SK-N-SH (cell line): Measurements from ENCODE around the gene TOX4. TPM values are rescaled to one million over a fixed set of nuclear protein-coding genes. Genes with fewer than 3 reads are reported as not detected.

Source experiments
- CTCF ChIA-PET: fragments of 300-600, 350-600 bp; formaldehyde crosslinking; extraction: SDS; loops from one replicate; lab custom pipeline; 2021; lab: Yijun Ruan, JAX
- POLR2A ChIA-PET: fragments of 350-600 bp; sonication (Branson Sonifier 250); formaldehyde crosslinking; extraction: SDS; loops from one replicate; lab custom pipeline; 2020; ENCODE audit warnings: antibody characterized with exemption, inconsistent platforms; lab: Yijun Ruan, JAX
- DNase-seq: peaks from one replicate; pipeline ENCODE4 v3.0.0; 2012
- H2AFZ ChIP-seq: fragments of 200-600 bp; sonication (generic); 2 replicates; pipeline ENCODE4 v1.8.1; 2016; ENCODE audit warnings: antibody characterized with exemption, mild to moderate bottlenecking, low read depth
- H3F3A ChIP-seq: fragments of 200-600 bp; sonication (generic); replicated peaks from 2 replicates; pipeline ENCODE3; 2016; ENCODE audit warnings: antibody characterized with exemption, mild to moderate bottlenecking; ENCODE audit not compliant: insufficient read depth
- H3K27ac ChIP-seq, 2 experiments: fragments of 200-500 bp in 1 of 2; fragments of 200-600 bp in 1 of 2; sonication (Bioruptor generic) in 1 of 2; sonication (generic), shearing (Covaris generic) in 1 of 2; 2 replicates each; pipeline versions ENCODE4 v1.5.1 to v1.6.1; 2014 to 2016; ENCODE audit warnings: low read depth in 2 of 2, inconsistent platforms in 1 of 2, low read length in 1 of 2, mild to moderate bottlenecking in 1 of 2, mixed read lengths in 1 of 2
- H3K27me3 ChIP-seq: fragments of 200-600 bp; sonication (generic), shearing (Covaris generic); 2 replicates; pipeline ENCODE4 v1.6.1; 2016; ENCODE audit warnings: mixed run types; ENCODE audit not compliant: insufficient read depth
- H3K36me3 ChIP-seq, 2 experiments: fragments of 200-500 bp in 1 of 2; fragments of 200-600 bp in 1 of 2; sonication (Bioruptor generic) in 1 of 2; sonication (generic) in 1 of 2; replicated peaks in 1 of 2; 2 replicates each; pipeline versions ENCODE3 to v1.5.1; 2014 to 2016; ENCODE audit warnings: low read length in 1 of 2, mild to moderate bottlenecking in 1 of 2; ENCODE audit not compliant: insufficient read depth in 2 of 2, control insufficient read depth in 1 of 2
- H3K4me1 ChIP-seq, 2 experiments: fragments of 200-500 bp in 1 of 2; fragments of 200-600 bp in 1 of 2; sonication (Bioruptor generic) in 1 of 2; sonication (generic), shearing (Covaris generic) in 1 of 2; 2 replicates each; pipeline versions ENCODE4 v1.5.1 to v1.6.1; 2014 to 2016; ENCODE audit warnings: low read depth in 1 of 2, low read length in 1 of 2, mixed run types in 1 of 2; ENCODE audit not compliant: insufficient read depth in 2 of 2, control insufficient read depth in 1 of 2
- H3K4me2 ChIP-seq: fragments of 200-600 bp; sonication (generic), shearing (Covaris generic); 2 replicates; pipeline ENCODE4 v1.6.1; 2017; ENCODE audit warnings: mixed run types
- H3K4me3 ChIP-seq, 2 experiments: fragments of 200-500 bp in 1 of 2; fragments of 200-600 bp in 1 of 2; sonication (Bioruptor generic) in 1 of 2; sonication (generic), shearing (Covaris generic) in 1 of 2; 2 replicates each; pipeline versions ENCODE4 v1.5.1 to v1.8.1; 2014 to 2016; ENCODE audit warnings: low read depth in 2 of 2, inconsistent platforms in 1 of 2, low read length in 1 of 2, mild to moderate bottlenecking in 1 of 2, mixed read lengths in 1 of 2, moderate library complexity in 1 of 2
- H3K79me2 ChIP-seq: fragments of 200-600 bp; sonication (generic); 2 replicates; pipeline ENCODE4 v1.8.1; 2017; ENCODE audit warnings: mild to moderate bottlenecking; ENCODE audit not compliant: insufficient read depth
- H3K9ac ChIP-seq: fragments of 200-600 bp; sonication (generic); 2 replicates; pipeline ENCODE4 v1.6.1; 2017; ENCODE audit warnings: mixed run types
- H3K9me2 ChIP-seq: fragments of 200-600 bp; sonication (generic); 2 replicates; pipeline ENCODE4 v1.6.1; 2017; ENCODE audit warnings: mixed run types
- H3K9me3 ChIP-seq: fragments of 200-600 bp; sonication (generic); 2 replicates; pipeline ENCODE4 v1.6.1; 2017; ENCODE audit warnings: mixed run types, mild to moderate bottlenecking, moderate library complexity
- H4K20me1 ChIP-seq: fragments of 200-600 bp; sonication (generic); 2 replicates; pipeline ENCODE4 v1.6.1; 2017; ENCODE audit warnings: mild to moderate bottlenecking, mixed run types; ENCODE audit not compliant: insufficient read depth
- CHD2 ChIP-seq: fragments of 150-350 bp; IDR thresholded peaks from 2 replicates; pipeline ENCODE4 v1.6.1; 2018; ENCODE audit warnings: low read length; ENCODE audit not compliant: partially characterized antibody
- CTCF ChIP-seq: fragments of 200-600 bp; sonication (generic); IDR thresholded peaks from 2 replicates; pipeline ENCODE4 v1.6.1; 2017; ENCODE audit warnings: antibody characterized with exemption, mild to moderate bottlenecking, moderate library complexity
- ELF1 ChIP-seq: IDR thresholded peaks from 2 replicates; pipeline ENCODE4 v1.4.0; 2012
- EZH2phosphoT487 ChIP-seq: fragments of 200-600 bp; sonication (generic); IDR thresholded peaks from 2 replicates; pipeline ENCODE4 v1.6.1; 2017; ENCODE audit warnings: low read depth, mixed run types, mild to moderate bottlenecking, antibody characterized with exemption, moderate library complexity, borderline replicate concordance
- FOSL2 ChIP-seq: IDR thresholded peaks from 2 replicates; pipeline ENCODE4 v1.4.0; 2012; ENCODE audit warnings: low read depth, mild to moderate bottlenecking, moderate library complexity, borderline replicate concordance
- FOXJ3 ChIP-seq: sonication (generic); formaldehyde crosslinking; IDR thresholded peaks from 2 replicates; pipeline ENCODE4 v1.5.1; 2020; ENCODE audit warnings: mild to moderate bottlenecking, missing genetic modification reagents
- FOXM1 ChIP-seq: IDR thresholded peaks from 2 replicates; pipeline ENCODE4 v1.4.0; 2012; ENCODE audit warnings: low read depth, mild to moderate bottlenecking
- GABPA ChIP-seq: IDR thresholded peaks from 2 replicates; pipeline ENCODE4 v1.4.0; 2012; ENCODE audit warnings: low read depth, mild to moderate bottlenecking
- MAX ChIP-seq: IDR thresholded peaks from 2 replicates; pipeline ENCODE4 v1.4.0; 2012; ENCODE audit warnings: low read depth
- MEF2A ChIP-seq: IDR thresholded peaks from 2 replicates; pipeline ENCODE4 v1.4.0; 2012; ENCODE audit warnings: low read depth, borderline replicate concordance
- NFIC ChIP-seq: IDR thresholded peaks from 2 replicates; pipeline ENCODE4 v1.4.0; 2012; ENCODE audit warnings: borderline replicate concordance
- PBX3 ChIP-seq: IDR thresholded peaks from 2 replicates; pipeline ENCODE4; 2012
- RAD21 ChIP-seq: IDR thresholded peaks from 2 replicates; pipeline ENCODE4 v1.6.1; 2012; ENCODE audit warnings: mild to moderate bottlenecking, low read length
- RCOR1 ChIP-seq: fragments of 150-350 bp; IDR thresholded peaks from 2 replicates; pipeline ENCODE4 v1.6.1; 2017; ENCODE audit warnings: antibody characterized with exemption, low read length
- RFX5 ChIP-seq: IDR thresholded peaks from 2 replicates; pipeline ENCODE4 v1.6.1; 2012; ENCODE audit warnings: mild to moderate bottlenecking, improper control_type of control experiment, low read length
- RXRA ChIP-seq: IDR thresholded peaks from 2 replicates; pipeline ENCODE4 v1.4.0; 2012; ENCODE audit warnings: low read depth, mild to moderate bottlenecking, borderline replicate concordance
- SMC3 ChIP-seq: IDR thresholded peaks from 2 replicates; pipeline ENCODE4 v1.6.1; 2012; ENCODE audit warnings: low read depth, low read length, improper control_type of control experiment
- TAF1 ChIP-seq: IDR thresholded peaks from 2 replicates; pipeline ENCODE4 v1.6.1; 2012; ENCODE audit warnings: low read depth, mild to moderate bottlenecking, low read length, moderate library complexity, borderline replicate concordance
- USF1 ChIP-seq: IDR thresholded peaks from 2 replicates; pipeline ENCODE4 v1.4.0; 2012; ENCODE audit warnings: low read depth, borderline replicate concordance
- YY1 ChIP-seq: IDR thresholded peaks from 2 replicates; pipeline ENCODE4 v1.4.0; 2012; ENCODE audit warnings: low read depth, mild to moderate bottlenecking
- ZBTB33 ChIP-seq: IDR thresholded peaks from 2 replicates; pipeline ENCODE4 v1.4.0; 2012; ENCODE audit warnings: low read depth, borderline replicate concordance
- WGBS: methylation state at CpG from one replicate; pipeline ENCODE4 v1.1.6; 2017; ENCODE audit warnings: low lambda C conversion rate; 5-methylcytosine and 5-hydroxymethylcytosine counted together
- polyA plus RNA-seq, 3 experiments: library from polyadenylated mRNA; depleted of rRNA; stranded (reverse); fragments of >200 nt; gene quantifications; 2 replicates each; pipeline ENCODE4 v1.2.3, GENCODE V29; 2012

The TOX4 gene
- polyA plus RNA-seq, 1 of the 3 experiments (the other 2 are of a cell fraction), result 52.3 TPM

- TF ChIP-seq RCOR1 (no peak), CHD2 (no peak), FOXM1 (no peak), ZBTB33 (no peak)
Measured at GRCh38 chr14:21527318-21527679, 50.3 kb downstream of the TOX4 start (continued).

GRCh38 chr14:21528381-21529348 is 51.7 kb downstream of the TOX4 start:
- peaks cover 0 to 5% of the 10 kb centered on the region in 2 experiments for H3K36me3 ChIP-seq
- no peak for DNase-seq
- H3K4me1 ChIP-seq, result peaks cover 4 to 16% of the 10 kb centered on the region in 2 experiments; a peak in 2 of 4 replicates
- H3K9me3 ChIP-seq, result no peaks in the 10 kb centered on the region
- CTCF ChIA-PET, result interaction anchor here (0.7 to 1.5 kb wide), 2 partner anchors 11 to 28 kb away, joined by 3 to 11 read pairs; no protein-coding TSS in a partner anchor
- 75% methylated on average over 4 of the region's 4 CpGs for WGBS
- POLR2A ChIA-PET, result no interaction called here
- no peak overlapping the region for H3K27ac ChIP-seq
- H3K9ac ChIP-seq, result no peak overlapping the region
- no peak overlapping the region for H2AFZ ChIP-seq
- no peak overlapping the region for H3K4me2 ChIP-seq
- no peaks in the 10 kb centered on the region for H3K9me2 ChIP-seq
- no peak for TF ChIP-seq FOSL2
- TF ChIP-seq RFX5, result no peak
- no peak for TF ChIP-seq MEF2A
- TF ChIP-seq YY1, result no peak
- no peak for TF ChIP-seq GABPA
- TF ChIP-seq TAF1, result no peak
- no peak for TF ChIP-seq NFIC
- TF ChIP-seq RAD21, result no peak
- TF ChIP-seq EZH2phosphoT487, result no peak
- no peak for TF ChIP-seq FOXJ3
- no peak for TF ChIP-seq FOXM1
- TF ChIP-seq CTCF, result no peak
- TF ChIP-seq PBX3, result no peak
- no peak for TF ChIP-seq USF1
- TF ChIP-seq CHD2, result no peak
- TF ChIP-seq RXRA, result no peak
- no peak for TF ChIP-seq SMC3
- no peak for TF ChIP-seq MAX
- TF ChIP-seq ELF1, result no peak
- TF ChIP-seq, all 33 proteins: peak for 0
- Histone ChIP-seq H4K20me1 (no peaks in the 10 kb centered on the region), H3K27me3 (peaks cover 10% of the 10 kb centered on the region; the same call in 1 of the 2 replicates), H3K79me2 (no peaks in the 10 kb centered on the region; the same call in 1 of the 2 replicates), H3F3A (no peaks in the 10 kb centered on the region), H3K4me3 (no peak overlapping the region)
